GM18951 (cell line): ENCODE data around the gene SMAD1.

ENCODE experiments used
- POLR2A ChIP-seq: IDR thresholded peaks from 4 replicates; pipeline ENCODE4 v1.6.1; 2011; ENCODE audit warnings: mild to moderate bottlenecking; ENCODE audit not compliant: insufficient read length, insufficient read depth; ENCODE audit errors: extremely low read depth
- in situ Hi-C: fragments of 300-500 bp; cut with MboI; formaldehyde crosslinking; loops from one replicate; pipeline ENCODE4 v1.12.0; 2022; ENCODE audit warnings: low sequenced_read_pairs, mixed read lengths, inconsistent platforms; ENCODE audit not compliant: unreplicated experiment

Gene SMAD1

DNA sequence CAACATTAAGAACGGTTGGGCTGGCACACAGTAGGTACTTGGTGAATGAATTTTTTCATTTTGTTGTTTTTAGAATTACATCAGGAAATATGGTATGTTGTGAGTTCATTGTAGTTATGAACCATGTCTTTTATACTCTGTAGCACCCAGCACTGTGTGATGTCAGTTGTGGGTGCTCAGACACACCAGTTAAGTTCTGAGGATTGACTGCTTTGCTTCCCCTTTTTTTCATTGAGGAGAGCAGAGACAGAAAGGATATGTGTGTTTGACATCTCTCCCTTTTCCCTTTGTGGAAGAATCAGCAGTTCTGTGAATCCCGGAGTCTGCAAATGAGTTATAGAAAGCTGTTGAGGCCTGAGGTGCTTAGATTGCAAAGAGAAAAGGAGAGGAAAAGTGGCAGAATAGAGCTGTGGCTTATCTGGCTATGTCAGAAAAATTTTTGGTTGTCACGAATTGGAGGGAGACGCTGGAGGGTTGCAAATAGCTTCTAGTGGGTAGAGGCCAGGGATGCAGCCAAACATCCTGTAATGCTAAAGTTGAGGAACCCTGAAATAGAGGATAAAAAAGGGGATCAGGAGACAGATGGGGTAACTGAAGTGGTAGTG, 13.1 kb downstream of the SMAD1 start:
- in situ Hi-C loops, result no loop called here
- TF ChIP-seq POLR2A, result no peak

DNA sequence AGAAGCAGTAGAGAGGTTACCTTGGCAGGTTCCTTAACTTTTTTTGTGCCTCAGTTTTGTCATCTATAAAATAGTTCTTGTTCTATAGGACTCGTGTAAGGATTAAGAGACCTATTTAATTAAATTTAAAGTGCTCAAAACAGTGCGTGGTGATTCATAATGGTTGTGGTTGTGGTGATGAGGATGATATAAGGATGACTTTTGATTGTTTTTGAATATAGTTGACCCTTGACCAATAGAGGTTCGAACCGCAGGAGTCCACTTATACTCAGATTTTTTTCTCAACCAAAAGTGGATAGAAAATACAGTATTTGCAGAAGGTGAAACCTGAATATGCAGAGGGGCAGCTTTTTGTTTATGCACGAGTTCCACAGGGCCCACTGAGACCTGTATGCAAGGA, 14.6 kb downstream of the SMAD1 start:
- in situ Hi-C loops, result no loop called here
- TF ChIP-seq POLR2A, result no peak

DNA sequence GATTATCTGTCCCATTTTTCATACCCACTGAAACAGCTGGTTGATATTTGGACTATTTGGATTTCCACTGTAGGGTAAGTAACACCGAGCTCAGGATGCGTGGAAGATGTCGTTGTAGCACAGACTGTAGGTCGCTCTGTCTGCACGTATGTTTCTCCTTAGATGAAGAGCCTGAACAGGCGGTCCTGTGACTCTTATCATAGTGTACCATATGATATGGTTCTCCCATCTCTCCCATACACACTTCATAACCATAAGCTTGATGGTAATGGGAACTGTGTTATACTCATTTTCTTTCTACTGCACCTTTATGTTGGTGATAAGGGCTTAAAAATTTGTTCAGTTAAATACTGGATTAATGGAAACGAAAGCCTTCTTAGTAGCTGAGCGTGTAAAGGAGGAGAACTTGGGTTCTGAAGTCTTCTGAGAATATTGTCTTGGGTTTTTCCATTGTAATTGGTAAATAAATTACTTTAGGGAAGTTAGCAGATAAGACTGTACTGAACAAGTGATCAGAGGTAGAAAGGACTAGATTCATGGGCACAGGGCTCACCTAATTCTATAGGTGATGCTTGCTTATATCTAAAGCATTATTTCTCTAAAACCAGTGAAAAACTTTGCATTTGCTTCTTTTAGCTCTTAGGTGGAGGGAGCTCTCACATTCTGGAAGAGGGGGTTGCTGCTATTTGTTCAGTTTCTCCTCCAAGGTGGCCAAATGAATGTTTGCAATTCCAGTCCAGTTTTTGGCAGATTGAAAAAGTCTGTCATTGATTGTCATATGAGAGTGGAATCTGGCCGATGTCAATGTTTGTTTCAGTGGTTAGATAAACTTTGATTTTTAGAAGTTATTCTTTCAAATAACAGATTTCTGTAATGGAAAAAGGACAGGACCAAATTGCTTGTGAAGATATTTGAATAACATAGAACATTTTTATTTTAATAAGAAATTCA, 15.8 kb downstream of the SMAD1 start:
- TF ChIP-seq POLR2A, result no peak
- in situ Hi-C loops, result no loop called here

DNA sequence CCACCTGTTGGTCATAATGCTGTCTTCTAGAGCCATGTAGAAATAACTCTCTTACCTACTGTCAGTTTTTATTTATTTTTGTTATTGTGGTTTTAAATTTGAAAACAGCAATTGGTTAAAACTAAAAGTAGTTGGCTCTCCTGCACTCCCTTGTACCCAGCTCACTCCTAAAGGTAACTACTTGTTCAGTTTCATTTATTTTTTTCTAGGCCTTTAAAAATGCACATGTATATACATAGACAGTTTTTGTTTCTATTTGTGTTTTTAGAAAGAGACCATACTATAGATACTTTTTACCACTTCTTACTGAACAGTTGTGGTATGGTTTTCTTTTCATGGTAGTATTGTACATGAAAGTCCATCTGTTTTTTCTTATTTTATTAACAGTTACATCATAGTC, 16.8 kb downstream of the SMAD1 start:
- in situ Hi-C loops, result no loop called here
- no peak for TF ChIP-seq POLR2A

DNA sequence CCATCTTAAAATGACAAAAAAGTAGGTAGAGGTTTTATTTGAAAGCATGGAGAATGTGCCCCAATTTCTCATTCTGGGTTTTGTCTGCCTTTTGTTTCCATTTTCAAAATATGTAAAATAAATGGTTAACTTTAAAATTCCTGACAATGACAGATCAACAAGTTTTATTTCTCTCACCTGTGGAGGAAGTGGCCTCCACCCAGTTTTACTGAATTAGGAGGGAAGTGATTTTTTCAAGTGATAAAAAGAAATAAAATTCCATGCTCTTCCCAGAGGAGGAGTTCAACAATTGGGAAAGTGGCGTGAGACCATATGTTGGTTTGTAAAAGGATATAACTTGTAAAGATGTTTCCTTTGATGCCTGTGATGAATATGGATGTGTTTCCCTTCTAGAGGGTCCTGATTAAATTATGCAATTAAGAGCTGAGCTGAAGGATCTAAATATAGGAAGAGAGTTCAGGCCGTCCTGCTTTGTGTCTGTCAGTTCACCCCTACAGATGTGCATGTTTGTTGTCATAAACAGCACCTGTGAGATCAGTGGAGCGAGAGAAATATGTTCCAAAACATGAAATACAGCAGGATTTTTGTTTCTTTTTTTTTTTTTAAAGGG, 19.5 kb downstream of the SMAD1 start:
- TF ChIP-seq POLR2A, result no peak
- in situ Hi-C loops, result no loop called here

DNA sequence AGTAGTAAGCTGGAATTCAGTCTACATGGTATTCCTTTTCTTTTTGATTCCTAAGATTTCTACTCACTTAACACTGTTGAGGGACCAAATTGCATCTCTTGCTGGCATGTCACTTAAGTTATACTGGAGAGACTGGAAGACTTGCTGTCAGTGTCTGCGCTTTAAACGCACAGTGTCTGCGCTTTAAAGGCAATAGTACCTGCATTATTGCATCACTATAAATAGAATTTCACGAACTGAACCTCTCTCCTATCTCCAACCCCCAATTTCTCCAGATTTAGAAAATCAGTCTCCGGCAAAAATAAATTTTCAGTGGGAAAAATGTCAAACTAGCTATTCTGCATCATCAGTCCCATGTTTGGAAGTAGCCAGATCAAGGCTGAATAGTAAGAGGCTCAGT, 21.2 kb downstream of the SMAD1 start:
- no peak for TF ChIP-seq POLR2A

DNA sequence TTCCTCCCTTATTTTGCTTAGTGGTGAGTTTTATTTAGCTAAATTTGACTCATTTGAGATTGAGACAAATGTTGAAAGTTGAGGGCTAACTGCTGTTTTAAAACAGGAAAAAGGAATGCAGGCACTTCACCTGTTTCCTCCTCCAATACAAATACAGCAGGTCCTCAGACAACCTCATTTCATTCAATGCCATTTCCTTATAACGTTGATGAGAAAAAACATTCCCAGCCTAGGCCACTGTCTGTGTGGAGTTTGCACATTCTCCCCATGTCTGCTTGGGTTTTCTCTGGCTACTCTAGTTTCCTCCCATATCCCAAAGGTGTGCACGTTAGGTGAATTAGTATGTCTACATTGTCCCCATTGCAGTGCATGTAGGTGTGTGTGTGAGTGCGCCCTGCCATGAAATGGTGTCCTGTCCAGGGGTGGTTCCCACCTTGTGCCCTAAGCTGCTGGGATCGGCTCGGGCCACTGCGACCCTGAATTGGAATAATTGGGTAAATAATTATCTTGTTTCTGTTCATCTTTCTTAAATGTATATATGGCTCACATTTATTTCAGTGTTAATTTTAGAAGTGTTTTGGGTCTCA, 21.9 kb downstream of the SMAD1 start:
- TF ChIP-seq POLR2A, result no peak
- in situ Hi-C loops, result no loop called here

More for the DNA sequence above, 21.2 kb downstream of the SMAD1 start:
- in situ Hi-C loops, result no loop called here

DNA sequence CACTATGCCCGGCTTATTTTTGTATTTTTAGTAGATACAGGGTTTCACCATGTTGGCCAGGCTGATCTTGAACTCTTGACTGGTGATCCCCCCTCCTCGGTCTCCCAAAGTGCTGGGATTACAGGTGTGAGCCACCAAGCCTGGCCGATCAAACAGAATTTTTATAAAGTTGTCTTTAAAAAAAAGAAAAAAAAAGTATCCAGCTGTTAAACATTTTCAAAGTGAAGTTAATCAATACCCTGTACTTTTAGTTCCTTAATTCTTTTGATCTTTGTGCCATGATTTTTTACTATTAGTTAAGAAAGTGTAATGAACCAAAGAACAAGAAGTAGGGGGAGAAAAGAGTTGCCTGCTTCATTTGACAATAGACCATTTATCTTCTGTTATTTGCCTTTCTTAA, 24.3 kb downstream of the SMAD1 start:
- TF ChIP-seq POLR2A, result no peak
- in situ Hi-C loops, result no loop called here

DNA sequence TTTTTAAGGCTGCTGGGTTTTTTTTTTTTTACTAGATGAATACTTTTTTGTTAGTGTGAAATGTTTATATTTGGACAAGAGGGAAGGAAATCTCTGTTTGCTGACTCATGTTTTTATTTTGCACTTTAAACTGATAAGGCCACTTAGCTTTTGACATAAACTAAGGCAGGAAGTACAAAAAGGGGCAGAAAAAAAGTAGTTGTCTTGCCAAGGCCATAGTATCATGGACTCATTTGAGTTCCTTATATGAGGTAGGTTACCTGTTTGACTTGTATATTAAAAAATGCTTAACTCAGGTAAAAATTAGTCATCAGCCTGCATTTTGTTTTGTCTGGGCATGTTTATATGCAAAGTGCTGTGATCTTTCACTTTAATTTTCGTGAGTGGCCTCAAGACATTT, 26.0 kb downstream of the SMAD1 start:
- in situ Hi-C loops, result no loop called here
- no peak for TF ChIP-seq POLR2A

DNA sequence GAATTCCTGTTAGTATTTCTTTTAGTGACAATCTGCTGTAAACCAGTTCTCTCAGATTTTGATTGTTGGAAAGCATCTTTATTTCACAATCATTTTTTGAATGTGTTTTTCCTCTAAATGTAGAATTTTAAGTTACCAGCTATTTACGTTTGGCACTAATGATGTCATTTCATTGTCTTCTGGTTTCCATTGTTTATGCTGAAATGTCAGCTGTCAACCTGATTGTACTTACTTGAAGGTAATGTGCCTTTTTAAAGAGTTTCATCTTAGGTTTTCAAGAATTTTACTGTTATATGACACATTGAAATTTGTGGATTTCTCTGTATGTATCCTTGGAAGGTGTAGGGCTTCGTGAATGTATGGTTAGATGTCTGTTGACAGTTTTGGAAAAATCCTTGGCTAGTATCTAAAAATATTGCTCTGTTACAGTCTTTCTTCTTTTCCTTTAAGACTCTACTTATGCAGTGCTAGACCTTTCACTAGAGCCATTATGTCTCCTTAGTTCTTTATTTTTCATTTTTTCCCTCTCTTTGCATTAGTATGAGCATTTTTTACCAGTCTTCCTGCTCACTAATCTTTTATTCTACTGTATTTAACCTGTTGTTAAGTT, 30.4 kb downstream of the SMAD1 start:
- no peak for TF ChIP-seq POLR2A
- in situ Hi-C loops, result no loop called here

DNA sequence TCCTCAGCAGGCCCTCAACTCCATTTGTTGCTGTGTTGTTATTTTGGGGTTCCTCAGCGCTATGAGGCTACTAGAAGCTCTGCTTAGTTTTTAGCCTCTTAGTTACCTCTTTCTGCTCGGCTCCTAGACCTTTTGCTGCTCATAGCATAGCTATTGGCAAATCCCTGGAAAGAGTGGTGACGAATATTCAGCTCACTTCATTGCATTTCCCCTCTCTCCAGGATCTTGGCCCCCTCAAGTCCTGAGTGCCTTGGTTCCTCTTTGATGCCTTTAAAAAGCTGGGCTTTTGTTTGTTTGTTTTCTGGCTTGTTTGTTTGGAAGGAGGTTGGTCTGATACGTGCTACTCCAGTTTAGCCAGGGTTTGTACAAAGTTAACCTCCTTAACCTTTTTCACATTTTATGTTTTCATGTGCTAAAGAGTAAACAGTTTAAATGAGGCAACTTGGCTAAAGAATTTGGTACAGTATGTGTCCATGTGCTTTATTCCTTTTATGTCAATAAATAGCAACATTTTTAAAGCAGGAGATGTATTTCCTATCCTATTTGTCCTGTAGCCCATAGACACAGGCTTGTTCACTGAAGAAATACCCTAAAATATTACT, 31.5 kb downstream of the SMAD1 start:
- in situ Hi-C loops, result no loop called here
- no peak for TF ChIP-seq POLR2A

DNA sequence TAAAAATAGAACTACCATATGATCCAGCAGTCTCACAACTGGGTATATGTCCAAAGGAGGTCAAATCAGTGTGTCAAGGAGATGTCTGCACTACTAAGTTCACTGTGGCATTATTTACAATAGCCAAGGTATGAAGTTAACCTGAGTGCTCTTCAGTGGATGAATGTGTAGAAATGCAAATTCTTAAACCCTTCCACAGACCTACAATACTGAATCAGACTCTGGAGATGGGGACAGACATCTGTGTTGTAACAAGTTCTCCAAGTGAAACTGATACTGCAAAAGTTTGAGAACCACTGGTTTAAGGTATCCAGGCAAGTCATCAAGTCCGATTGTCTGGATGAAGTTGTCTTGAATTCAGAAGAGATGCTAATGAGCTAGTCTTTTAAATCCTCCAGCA, 38.5 kb downstream of the SMAD1 start:
- in situ Hi-C loops, result no loop called here
- no peak for TF ChIP-seq POLR2A

DNA sequence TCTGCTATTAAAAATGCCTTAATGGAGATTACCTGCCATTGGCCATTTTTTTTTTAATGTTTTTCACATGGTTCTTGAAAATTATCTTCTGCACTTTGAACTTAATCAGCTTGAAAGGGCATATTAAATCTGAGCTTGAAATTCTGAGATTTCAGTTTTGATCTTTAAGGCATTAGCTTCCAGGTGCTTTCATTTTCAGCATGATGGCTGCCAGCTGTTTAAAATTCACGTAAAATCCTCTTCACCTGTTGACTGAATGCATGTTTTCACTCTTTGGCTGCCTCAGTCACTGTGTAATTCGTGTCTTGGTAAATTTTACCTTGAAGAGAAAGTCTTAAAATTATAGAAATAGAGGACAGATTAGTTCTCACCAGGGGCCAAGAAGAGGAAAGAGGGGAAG, 39.6 kb downstream of the SMAD1 start:
- TF ChIP-seq POLR2A, result no peak
- in situ Hi-C loops, result no loop called here
